Neuron (in vitro differentiated cells): ENCODE measurements around the gene TMEM271.

Experiments
- H2AFZ ChIP-seq: one replicate; pipeline ENCODE4 v1.6.1; 2013; ENCODE audit warnings: low read depth, mild to moderate bottlenecking, inconsistent platforms, low read length, moderate library complexity
- H3K27me3 ChIP-seq: one replicate; pipeline ENCODE4 v1.6.1; 2013; ENCODE audit warnings: low read length; ENCODE audit not compliant: insufficient read depth
- H3K36me3 ChIP-seq: one replicate; pipeline ENCODE4 v1.6.1; 2013; ENCODE audit warnings: low read length; ENCODE audit not compliant: insufficient read depth
- H3K4me1 ChIP-seq: one replicate; pipeline ENCODE4 v1.6.1; 2013; ENCODE audit warnings: low read length; ENCODE audit not compliant: insufficient read depth
- H3K4me3 ChIP-seq: 2 replicates; pipeline ENCODE4 v1.5.1; 2013; ENCODE audit warnings: mild to moderate bottlenecking, low read length, moderate library complexity
- H3K9me3 ChIP-seq: one replicate; pipeline ENCODE4 v1.6.1; 2013; ENCODE audit warnings: low read length

TMEM271 gene

GRCh38 chr4:576245-576821 lies at the start of gene TMEM271:
TMEM271 (minus strand) TSS chr4:576295; CDS start chr4:576062, 233 bp downstream.
- H3K4me3 ChIP-seq: peak within 1 kb of the TSS; percentile 49

GRCh38 chr4:625631-626161 lies 49.6 kb upstream of the TMEM271 start:
- no peaks in the 10 kb centered on the region for H3K4me1 ChIP-seq
- H3K27me3 ChIP-seq: peaks cover 10% of the 10 kb centered on the region
- no peaks in the 10 kb centered on the region for H3K36me3 ChIP-seq
- H2AFZ ChIP-seq: no peak overlapping the region
- H3K9me3 ChIP-seq: no peaks in the 10 kb centered on the region
- no peak overlapping the region for H3K4me3 ChIP-seq

More at GRCh38 chr4:576245-576821, at the start of gene TMEM271:
- H3K4me1 ChIP-seq: peaks cover 19% of the 10 kb centered on the region
- H3K27me3 ChIP-seq: peaks cover 40% of the 10 kb centered on the region
- H3K9me3 ChIP-seq: peaks cover 6% of the 10 kb centered on the region
- H3K36me3 ChIP-seq: no peaks in the 10 kb centered on the region
- H2AFZ ChIP-seq: peak within 1 kb of the TSS; percentile 61

GRCh38 chr4:624705-625590 lies 48.9 kb upstream of the TMEM271 start, which contains the start of gene PDE6B:
PDE6B (plus strand) TSS chr4:625573; CDS start chr4:625627, 54 bp downstream.
- no peaks in the 10 kb centered on the region for H3K36me3 ChIP-seq
- H3K4me1 ChIP-seq: no peaks in the 10 kb centered on the region
- peaks cover 9% of the 10 kb centered on the region for H3K27me3 ChIP-seq
- no peak within 1 kb of the TSS for H3K4me3 ChIP-seq
- H2AFZ ChIP-seq: no peak within 1 kb of the TSS
- no peaks in the 10 kb centered on the region for H3K9me3 ChIP-seq

- Histone ChIP-seq H3K9me3 (no peaks in the 10 kb centered on the region), H3K27me3 (peaks cover 3% of the 10 kb centered on the region), H3K36me3 (no peaks in the 10 kb centered on the region), H2AFZ (no peak overlapping the region), H3K4me1 (no peaks in the 10 kb centered on the region), H3K4me3 (no peak overlapping the region)
Measured at GRCh38 chr4:623914-624566, 47.9 kb upstream of the TMEM271 start.

- Histone ChIP-seq H3K27me3 (peaks cover 3% of the 10 kb centered on the region), H3K4me3 (no peak overlapping the region), H3K9me3 (no peaks in the 10 kb centered on the region), H2AFZ (no peak overlapping the region), H3K4me1 (no peaks in the 10 kb centered on the region), H3K36me3 (no peaks in the 10 kb centered on the region)
Measured at GRCh38 chr4:622996-623913, 47.2 kb upstream of the TMEM271 start.

GRCh38 chr4:622071-622995 lies 46.2 kb upstream of the TMEM271 start:
- H3K27me3 ChIP-seq: peaks cover 3% of the 10 kb centered on the region
- no peaks in the 10 kb centered on the region for H3K9me3 ChIP-seq
- no peaks in the 10 kb centered on the region for H3K36me3 ChIP-seq
- H3K4me3 ChIP-seq: no peak overlapping the region
- H2AFZ ChIP-seq: no peak overlapping the region
- no peaks in the 10 kb centered on the region for H3K4me1 ChIP-seq

- Histone ChIP-seq H2AFZ (no peak overlapping the region), H3K4me3 (no peak overlapping the region), H3K27me3 (peaks cover 3% of the 10 kb centered on the region), H3K4me1 (no peaks in the 10 kb centered on the region), H3K36me3 (no peaks in the 10 kb centered on the region), H3K9me3 (no peaks in the 10 kb centered on the region)
Measured at GRCh38 chr4:621296-622070, 45.4 kb upstream of the TMEM271 start.

GRCh38 chr4:620851-621261 lies 44.8 kb upstream of the TMEM271 start:
- H3K36me3 ChIP-seq: no peaks in the 10 kb centered on the region
- H3K27me3 ChIP-seq: no peaks in the 10 kb centered on the region
- no peak overlapping the region for H2AFZ ChIP-seq
- H3K4me3 ChIP-seq: no peak overlapping the region
- H3K9me3 ChIP-seq: no peaks in the 10 kb centered on the region
- H3K4me1 ChIP-seq: no peaks in the 10 kb centered on the region

GRCh38 chr4:620201-620600 lies 44.1 kb upstream of the TMEM271 start:
- Histone ChIP-seq H3K9me3 (no peaks in the 10 kb centered on the region), H3K27me3 (no peaks in the 10 kb centered on the region), H3K4me1 (no peaks in the 10 kb centered on the region), H3K4me3 (no peak overlapping the region), H3K36me3 (no peaks in the 10 kb centered on the region), H2AFZ (no peak overlapping the region)

- H2AFZ ChIP-seq: no peak overlapping the region
- no peaks in the 10 kb centered on the region for H3K4me1 ChIP-seq
- H3K4me3 ChIP-seq: no peak overlapping the region
- no peaks in the 10 kb centered on the region for H3K9me3 ChIP-seq
- no peaks in the 10 kb centered on the region for H3K36me3 ChIP-seq
- H3K27me3 ChIP-seq: no peaks in the 10 kb centered on the region
Measured at GRCh38 chr4:617644-618641, 41.8 kb upstream of the TMEM271 start.
